GM21447 (cell line): Measurements from ENCODE around the gene SFTPA2.
"Not testable (repeated sequence)": the region's sequence is repeated elsewhere in the genome, so short reads cannot be mapped to it uniquely, and the experiment has no call there.

ENCODE experiments used
- ATAC-seq: cut with Tn5 transposase; IDR thresholded peaks from one replicate; pipeline ENCODE4 v1.9.1; 2021; ENCODE audit not compliant: unreplicated experiment

Gene SFTPA2

DNA sequence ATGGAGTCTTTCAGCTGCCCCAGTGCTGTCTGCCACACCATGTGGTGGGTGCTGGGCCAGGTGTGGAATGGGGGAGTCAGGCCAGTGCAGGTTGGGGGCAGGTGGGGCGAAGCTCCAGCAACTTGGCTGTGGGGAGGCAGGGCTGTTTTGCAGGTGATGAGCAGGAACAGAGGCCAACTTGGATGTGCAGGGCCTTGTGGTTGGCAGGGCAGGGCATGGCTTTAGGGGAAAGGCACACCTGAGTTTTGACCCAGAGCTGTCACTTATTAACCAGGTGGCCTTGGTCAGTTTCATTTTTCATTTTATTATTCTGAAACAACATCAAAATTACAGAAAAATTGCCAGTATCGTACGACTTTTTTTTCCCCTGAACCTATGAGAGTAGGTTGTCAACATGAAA lies 1.1 kb upstream of the SFTPA2 start:
- no peak for ATAC-seq

DNA sequence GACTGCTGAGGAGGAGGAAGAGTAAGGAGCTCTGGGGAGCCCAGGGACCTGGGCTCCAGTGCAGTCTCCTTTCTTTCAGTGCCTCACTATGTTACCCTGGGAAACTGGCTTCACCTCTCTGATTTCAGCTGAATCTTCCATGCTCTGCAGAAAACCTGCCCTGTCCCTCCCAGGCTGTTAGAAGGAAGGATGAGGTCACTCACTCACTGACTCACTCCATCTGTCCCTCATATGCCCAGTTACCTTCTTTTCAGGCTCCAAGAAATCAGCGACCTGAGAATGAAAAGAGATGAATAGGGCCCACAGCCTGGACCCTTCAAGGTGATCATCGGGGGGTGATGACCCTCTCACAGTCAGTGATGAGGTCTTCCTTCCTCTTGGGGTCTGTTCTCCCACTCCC lies 481 bp downstream of the SFTPA2 start:
- no peak for ATAC-seq

- ATAC-seq, result not testable (repeated sequence)
These were observed 3.2 kb downstream of the SFTPA2 start for GRCh38 chr10:79556961-79557360.

DNA sequence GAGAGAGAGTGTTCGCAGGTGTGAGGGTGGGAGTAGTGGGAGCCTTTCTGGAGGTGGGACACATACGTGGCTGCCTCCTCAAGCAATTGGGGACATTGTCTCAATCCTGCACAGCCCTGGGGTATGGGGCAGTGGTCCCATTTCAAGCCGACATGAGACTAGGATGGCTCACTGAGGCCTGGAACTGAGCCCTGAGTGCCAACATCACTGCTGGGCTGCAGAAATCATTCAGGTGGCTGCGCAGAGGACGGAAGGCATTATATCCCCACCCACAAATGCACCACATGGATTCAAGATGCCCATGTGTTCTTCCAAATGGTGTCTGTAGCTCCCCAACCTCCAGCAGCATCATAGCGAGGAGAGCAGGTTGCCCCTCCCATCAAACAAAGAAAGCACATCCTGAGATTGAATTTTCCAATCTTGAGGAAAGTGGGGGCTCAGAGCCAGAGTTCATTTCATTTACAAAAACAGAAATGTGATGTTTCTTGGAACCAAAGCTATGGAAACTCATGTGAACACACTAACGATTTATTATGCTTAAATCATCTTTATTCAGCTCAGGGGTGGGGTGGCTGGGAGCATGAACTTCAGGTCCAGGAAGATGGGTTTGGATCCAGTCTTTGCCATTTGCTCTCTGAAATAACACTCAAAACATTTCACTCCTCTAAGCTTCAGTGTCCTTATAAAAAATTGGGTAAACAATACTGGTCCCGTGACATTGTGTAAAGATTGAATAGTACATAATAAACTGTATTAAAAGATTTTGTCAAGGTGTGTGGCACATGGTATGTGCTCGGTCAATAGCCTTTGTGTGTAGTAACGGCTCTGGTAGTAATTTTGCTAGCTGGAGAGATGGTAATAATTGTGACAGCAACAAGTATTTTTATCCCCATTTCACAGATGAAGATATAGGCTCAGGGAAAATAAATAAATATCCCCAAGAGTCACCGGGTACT lies 4.6 kb downstream of the SFTPA2 start:
- no peak for ATAC-seq

GRCh38 chr10:79552143-79552542 lies 8.1 kb downstream of the SFTPA2 start:
- no peak for ATAC-seq

DNA sequence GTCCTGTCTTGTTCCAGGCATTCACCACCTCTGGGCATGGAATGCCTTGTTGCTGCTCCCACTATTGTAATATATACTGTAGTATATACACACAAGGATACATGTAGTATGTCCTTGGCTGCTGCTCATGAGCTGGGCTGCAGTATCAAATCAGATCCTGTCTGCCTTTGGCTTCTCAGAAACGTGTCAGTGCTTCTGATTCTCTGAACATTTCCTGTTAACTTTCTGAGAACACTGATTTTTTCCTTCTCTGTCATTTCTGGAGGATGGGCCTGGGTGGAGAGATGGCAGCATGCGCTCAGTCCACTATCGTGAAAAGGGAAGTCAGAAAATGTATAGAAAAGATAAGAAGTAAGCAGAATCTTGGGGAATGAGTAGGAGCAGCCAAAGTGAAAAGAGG lies 12.2 kb downstream of the SFTPA2 start:
- no peak for ATAC-seq

GRCh38 chr10:79547128-79547527 lies 13.1 kb downstream of the SFTPA2 start:
- not testable (repeated sequence) for ATAC-seq

DNA sequence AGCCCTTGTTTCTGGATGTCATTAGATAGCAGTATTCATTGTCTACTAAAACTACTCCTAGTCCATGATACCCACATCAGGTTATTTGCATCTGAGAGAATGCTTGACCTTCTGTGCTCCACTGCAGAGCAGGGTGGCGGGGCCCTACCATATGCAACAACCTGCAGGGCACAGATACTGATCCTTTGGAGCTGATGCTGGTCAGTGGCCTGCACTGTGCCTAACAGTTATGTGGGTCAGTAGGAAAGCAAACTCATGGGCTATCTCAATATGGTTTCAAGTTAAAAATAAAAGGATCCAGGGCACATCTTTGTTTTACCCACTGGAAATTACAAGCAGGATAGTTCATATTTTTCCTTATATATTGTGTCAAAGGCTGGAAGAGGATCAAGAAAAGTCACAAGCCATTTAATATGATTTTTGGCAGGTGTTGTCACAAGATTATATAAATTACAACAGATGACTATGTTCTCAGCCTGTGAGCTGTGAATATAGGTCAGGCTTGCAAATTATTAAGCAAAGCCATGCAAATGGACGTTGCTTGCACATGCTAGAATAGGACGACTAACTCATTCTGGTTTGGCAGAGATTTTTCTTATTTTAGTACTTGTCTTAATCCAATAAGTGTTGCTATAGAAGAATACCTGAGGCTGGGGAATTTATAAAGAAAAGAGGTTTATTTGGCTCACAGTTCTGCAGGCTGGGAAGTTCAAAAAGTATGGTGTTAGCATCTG lies 15.1 kb downstream of the SFTPA2 start:
- ATAC-seq, result not testable (repeated sequence)

DNA sequence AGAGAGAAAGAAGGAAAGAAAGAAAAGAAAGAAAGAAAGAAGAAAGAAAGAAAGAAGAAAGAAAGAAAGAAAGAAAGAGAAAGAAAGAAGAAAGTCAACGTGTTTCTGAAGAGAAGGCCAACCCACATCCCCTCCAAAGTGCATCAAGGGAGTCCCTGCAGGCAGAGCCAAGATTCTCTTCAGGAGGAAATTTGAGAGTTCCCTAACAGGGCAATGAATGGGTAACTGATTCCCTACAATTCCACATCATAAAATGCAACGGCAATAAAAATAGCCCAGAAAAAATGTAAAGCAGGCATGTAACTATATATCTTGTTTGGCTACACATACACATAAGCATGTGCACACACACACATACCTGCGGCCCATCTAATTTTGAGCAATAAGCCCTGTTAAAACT lies 15.8 kb downstream of the SFTPA2 start:
- ATAC-seq, result not testable (repeated sequence)

DNA sequence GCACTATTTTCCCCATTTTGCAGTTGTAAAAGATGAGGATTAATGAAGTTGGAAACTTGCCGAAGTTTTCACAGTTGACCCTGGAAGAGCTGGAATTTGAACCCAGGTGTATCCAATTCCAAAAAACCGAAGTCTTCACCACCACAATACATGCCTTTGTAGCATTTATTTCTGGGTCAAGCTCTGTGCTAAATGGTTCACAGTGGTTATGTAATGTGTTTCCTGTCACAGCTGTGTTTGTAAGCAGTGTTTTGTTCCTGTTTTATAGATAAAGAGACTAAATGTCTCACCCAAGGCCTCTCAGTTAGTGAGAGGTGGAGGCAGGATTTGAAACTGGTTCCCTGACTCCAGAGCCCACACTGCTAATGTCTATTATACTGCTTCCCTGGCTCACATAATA lies 17.6 kb downstream of the SFTPA2 start:
- no peak for ATAC-seq

DNA sequence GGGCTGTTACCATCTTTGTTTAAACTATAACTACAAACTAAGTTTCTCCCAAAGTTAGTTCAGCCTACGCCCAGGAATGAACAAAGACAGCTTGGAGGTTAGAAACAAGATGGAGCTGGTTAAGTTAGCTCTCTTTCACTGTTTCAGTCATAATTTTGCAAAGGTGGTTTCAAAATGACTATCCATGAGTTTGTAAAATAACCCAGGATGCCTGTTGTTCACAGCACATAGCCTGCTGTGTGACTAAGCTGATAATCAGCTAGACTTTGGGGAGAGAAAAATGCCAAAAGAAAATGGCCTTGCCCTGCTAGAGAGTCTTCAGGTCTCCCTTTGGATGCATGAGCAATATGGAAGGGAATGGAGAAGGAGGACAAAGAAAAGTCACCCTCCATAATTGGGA lies 19.3 kb downstream of the SFTPA2 start:
- ATAC-seq, result peak; percentile 94

GRCh38 chr10:79538311-79538710 lies 21.9 kb downstream of the SFTPA2 start:
- not testable (repeated sequence) for ATAC-seq

- not testable (repeated sequence) for ATAC-seq
These were observed 26.4 kb downstream of the SFTPA2 start for GRCh38 chr10:79533903-79534175.

GRCh38 chr10:79533142-79533902 lies 26.9 kb downstream of the SFTPA2 start:
- ATAC-seq, result not testable (repeated sequence)

- ATAC-seq, result not testable (repeated sequence)
These were observed 31.9 kb downstream of the SFTPA2 start for GRCh38 chr10:79528261-79528660.

DNA sequence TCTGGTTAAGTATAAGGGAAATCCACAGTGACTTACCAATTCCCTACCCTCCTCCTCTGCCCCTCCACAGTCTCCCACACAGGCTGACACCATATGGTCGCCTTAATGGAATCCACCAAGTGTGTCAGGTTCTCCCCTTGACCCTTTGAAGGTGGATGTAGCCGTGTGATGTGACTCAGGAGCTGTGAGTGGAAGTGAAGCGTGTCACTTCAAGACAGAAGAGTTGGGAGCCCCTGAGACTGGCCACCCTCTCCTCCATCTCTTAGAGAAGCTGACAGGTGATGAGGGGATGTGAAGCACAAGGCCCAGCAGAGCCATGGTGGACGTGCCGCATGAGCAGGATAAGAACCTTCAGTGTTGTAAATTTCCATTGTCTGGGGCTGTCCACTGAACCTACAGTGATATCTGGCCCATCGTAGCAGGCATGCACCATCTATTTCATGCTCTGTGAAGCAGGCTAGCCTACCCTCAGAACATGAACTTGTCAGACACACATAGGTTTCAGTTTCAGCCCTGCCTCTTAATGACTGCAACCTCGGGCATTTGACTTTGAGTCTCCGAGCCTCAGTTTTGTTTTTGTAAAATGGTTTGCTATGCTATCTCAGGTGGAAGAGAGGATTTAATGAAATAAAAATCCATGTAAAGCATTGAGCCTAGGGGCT lies 35.0 kb downstream of the SFTPA2 start:
- peak; percentile 85 for ATAC-seq

- not testable (repeated sequence) for ATAC-seq
These were observed 36.9 kb downstream of the SFTPA2 start for GRCh38 chr10:79523157-79523853.

DNA sequence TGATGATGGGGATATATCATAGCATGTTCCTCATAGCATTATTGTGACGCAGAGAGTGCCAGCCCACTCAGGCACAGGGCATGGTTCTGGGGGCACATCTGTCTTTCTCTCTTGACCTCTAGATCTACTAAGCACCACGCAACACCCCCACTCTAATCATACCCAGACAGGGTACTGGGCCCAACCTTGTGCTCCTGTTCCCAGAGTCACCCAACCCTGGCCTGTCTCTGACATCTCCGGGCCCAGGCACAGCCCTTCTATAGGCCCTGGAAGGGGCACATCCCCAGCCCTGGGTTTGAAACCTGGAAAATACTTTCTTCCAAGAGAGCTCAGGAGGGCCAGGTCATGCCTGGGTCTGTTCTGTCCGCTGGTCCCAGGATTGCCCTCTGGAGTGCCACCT lies 37.7 kb downstream of the SFTPA2 start:
- not testable (repeated sequence) for ATAC-seq

- not testable (repeated sequence) for ATAC-seq
These were observed 38.5 kb downstream of the SFTPA2 start for GRCh38 chr10:79521751-79522150.

DNA sequence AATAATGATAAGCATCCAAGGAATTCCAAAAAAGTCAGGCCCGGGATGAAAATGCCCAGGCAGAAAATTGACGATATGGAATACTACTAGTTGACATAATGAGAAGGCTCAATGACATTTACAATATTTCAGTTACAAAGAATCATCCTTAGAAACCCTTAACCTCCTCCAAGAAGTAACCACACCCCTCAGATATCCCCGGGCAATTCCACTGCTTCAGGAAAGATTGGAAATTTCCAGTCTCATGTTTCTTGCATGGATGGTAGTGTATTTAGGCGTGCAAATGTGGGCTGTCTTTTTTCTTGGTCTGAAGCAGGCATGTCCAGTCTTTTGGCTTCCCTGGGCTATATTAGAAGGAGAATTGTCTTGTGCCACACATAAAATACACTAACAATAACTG lies 42.6 kb downstream of the SFTPA2 start:
- ATAC-seq, result not testable (repeated sequence)
